HG02884 (cell line): ENCODE data around the gene STK32B.

ENCODE experiments used
- ATAC-seq: cut with Tn5 transposase; IDR thresholded peaks from one replicate; pipeline ENCODE4 v1.9.1; 2021; ENCODE audit warnings: mild to moderate bottlenecking, moderate library complexity; ENCODE audit not compliant: unreplicated experiment

Gene STK32B

GRCh38 chr4:5383191-5383980 is 332.1 kb downstream of the STK32B start:
- no peak for ATAC-seq

GRCh38 chr4:5385741-5386311 is 334.5 kb downstream of the STK32B start:
- ATAC-seq, result no peak

- no peak for ATAC-seq
Observed at GRCh38 chr4:5386921-5387320, 335.6 kb downstream of the STK32B start.

GRCh38 chr4:5387457-5387856 is 336.2 kb downstream of the STK32B start:
- ATAC-seq, result no peak

- no peak for ATAC-seq
Observed at GRCh38 chr4:5389756-5390310, 338.6 kb downstream of the STK32B start.

GRCh38 chr4:5391492-5391891 is 340.2 kb downstream of the STK32B start:
- no peak for ATAC-seq

GRCh38 chr4:5393911-5394513 is 342.7 kb downstream of the STK32B start:
- no peak for ATAC-seq

GRCh38 chr4:5395781-5396180 is 344.5 kb downstream of the STK32B start:
- no peak for ATAC-seq

- ATAC-seq, result no peak
Observed at GRCh38 chr4:5398056-5398455, 346.8 kb downstream of the STK32B start.

- ATAC-seq, result no peak
Observed at GRCh38 chr4:5399124-5399523, 347.8 kb downstream of the STK32B start.

GRCh38 chr4:5399790-5400421 is 348.6 kb downstream of the STK32B start:
- no peak for ATAC-seq

GRCh38 chr4:5403746-5404497 is 352.6 kb downstream of the STK32B start:
- ATAC-seq, result no peak

GRCh38 chr4:5409237-5409636 is 358.0 kb downstream of the STK32B start:
- no peak for ATAC-seq

GRCh38 chr4:5409972-5410618 is 358.8 kb downstream of the STK32B start:
- no peak for ATAC-seq

- ATAC-seq, result no peak
Observed at GRCh38 chr4:5412296-5412695, 361.0 kb downstream of the STK32B start.

- ATAC-seq, result no peak
Observed at GRCh38 chr4:5412751-5413150, 361.5 kb downstream of the STK32B start.

GRCh38 chr4:5416637-5417036 is 365.4 kb downstream of the STK32B start:
- ATAC-seq, result no peak

- ATAC-seq, result no peak
Observed at GRCh38 chr4:5420266-5420665, 369.0 kb downstream of the STK32B start.

GRCh38 chr4:5421416-5421815 is 370.1 kb downstream of the STK32B start:
- no peak for ATAC-seq

- no peak for ATAC-seq
Observed at GRCh38 chr4:5422195-5422594, 370.9 kb downstream of the STK32B start.
